ENCODE data around the gene GRIN3B.

DNA sequence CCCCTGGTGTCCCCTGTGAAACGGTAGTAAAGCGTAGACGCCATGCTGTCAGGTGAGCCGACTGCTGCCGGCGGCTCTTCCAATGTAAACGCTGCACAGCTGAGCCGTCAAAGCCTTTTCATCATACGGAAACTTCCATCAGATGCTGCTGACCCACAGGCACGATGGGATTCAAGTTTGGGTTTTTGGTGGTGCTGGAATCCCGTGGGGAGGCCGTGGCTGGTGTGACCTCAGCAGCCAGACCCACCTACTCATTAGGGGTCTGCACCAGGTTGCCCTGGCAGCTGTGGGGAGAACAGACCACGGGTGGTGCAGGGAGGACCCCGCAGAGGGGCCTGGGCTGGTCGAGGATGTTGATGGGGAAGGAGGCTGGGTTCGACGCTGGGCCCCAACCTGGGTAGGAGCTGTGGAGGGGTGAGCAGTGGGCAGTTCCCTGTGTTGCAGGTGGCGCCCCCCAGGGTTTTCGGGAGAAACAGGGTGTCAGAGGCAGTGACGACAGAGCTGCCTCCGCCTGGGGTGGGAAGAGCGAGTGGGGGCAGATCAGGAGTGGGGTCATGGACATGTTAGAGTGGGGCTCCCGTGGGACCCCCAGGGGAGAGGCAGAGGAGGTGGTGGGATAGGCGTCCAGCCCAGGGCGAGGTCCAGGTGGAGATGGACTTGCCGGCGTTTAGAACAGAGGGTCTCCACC, 6.6 kb downstream of the GRIN3B start:
- TF ChIP-seq YY1 (IDR thresholded peaks at IDR 0.05; ENCODE audit: low read depth): no peak
- TF ChIP-seq, protein P1, sequence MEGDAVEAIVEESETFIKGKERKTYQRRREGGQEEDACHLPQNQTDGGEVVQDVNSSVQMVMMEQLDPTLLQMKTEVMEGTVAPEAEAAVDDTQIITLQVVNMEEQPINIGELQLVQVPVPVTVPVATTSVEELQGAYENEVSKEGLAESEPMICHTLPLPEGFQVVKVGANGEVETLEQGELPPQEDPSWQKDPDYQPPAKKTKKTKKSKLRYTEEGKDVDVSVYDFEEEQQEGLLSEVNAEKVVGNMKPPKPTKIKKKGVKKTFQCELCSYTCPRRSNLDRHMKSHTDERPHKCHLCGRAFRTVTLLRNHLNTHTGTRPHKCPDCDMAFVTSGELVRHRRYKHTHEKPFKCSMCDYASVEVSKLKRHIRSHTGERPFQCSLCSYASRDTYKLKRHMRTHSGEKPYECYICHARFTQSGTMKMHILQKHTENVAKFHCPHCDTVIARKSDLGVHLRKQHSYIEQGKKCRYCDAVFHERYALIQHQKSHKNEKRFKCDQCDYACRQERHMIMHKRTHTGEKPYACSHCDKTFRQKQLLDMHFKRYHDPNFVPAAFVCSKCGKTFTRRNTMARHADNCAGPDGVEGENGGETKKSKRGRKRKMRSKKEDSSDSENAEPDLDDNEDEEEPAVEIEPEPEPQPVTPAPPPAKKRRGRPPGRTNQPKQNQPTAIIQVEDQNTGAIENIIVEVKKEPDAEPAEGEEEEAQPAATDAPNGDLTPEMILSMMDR (IDR thresholded peaks at IDR 0.05): no peak
